T47D (cell line): Measurements from ENCODE around the gene TMEM121.
"Not testable (repeated sequence)": the region's sequence is repeated elsewhere in the genome, so short reads cannot be mapped to it uniquely, and the experiment has no call there.

ENCODE experiments used
- DNase-seq, 2 experiments: peaks; one replicate each; pipeline versions ENCODE4 v3.0.0 to v3.0.0-alpha.2; 2011 to 2012; ENCODE audit warnings: low read depth in 1 of 2, low spot score in 1 of 2
- JUND ChIP-seq: IDR thresholded peaks from 2 replicates; pipeline ENCODE4 v1.6.1; 2012; ENCODE audit warnings: low read depth
- in situ Hi-C: cut with HindIII; loops from 2 replicates; pipeline ENCODE4 v1.10.0; 2016; ENCODE audit warnings: low sequenced_read_pairs, low pct_unique_long_range_greater_than_20kb

TMEM121 gene

DNA sequence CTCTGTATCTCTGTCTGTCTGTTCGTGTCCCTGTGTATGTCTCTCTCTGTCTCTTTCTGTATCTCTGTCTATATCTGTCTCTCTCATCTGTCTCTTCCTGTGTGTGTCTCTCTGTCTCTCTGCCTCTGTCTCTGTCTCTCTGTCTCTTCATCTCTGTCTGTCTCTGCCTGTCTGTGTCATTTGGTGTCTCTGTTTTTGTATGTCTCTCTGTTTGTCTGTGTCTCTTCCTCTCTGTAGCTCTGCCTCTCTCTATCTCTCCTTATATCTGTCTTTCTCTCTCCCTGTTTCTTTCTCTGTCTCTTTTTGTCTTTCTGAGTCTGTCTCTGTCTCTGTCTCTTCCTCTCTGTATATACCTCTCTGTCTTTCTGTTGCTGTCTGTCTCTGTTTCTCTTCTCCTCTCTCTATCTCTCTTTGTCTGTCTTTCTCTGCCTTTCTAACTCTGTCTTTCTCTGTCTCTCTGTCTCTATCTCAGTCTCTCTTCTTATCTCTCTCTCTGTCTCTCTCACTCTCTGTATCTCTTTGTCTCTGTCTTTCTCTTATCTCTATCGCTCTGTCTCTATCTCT is 50.2 kb downstream of the TMEM121 start:
- in situ Hi-C loops = no loop called here
- DNase-seq = no peak
- no peak for TF ChIP-seq JUND

DNA sequence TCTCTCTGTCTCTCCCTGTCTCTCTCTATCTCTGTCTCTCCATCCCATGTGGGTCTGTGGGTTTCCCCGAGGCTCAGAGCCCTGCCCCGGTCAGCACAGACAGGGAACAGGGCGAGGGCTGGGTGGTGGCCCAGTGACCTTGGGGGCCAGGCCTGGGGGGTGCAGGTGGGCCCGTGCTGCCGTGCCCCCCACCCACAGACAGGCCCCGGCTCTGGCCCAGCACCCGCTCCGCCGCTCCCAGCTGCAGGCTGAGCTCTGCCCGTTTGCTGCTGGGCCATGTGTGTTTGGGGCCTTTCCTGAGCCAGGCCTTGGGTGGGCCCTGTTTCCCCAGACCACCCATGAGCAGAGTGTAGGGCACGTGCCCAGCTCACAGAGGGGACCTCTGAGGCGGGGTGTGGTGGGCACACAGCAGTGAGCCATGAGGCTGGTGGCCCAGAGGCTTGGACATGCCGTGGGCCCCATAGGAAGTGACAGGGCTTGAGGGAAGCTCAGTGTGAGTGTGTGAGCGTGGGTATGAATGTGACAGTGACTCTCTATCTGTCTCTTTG is 51.0 kb downstream of the TMEM121 start:
- in situ Hi-C loops = no loop called here
- no peak for TF ChIP-seq JUND
- no peak for DNase-seq

DNA sequence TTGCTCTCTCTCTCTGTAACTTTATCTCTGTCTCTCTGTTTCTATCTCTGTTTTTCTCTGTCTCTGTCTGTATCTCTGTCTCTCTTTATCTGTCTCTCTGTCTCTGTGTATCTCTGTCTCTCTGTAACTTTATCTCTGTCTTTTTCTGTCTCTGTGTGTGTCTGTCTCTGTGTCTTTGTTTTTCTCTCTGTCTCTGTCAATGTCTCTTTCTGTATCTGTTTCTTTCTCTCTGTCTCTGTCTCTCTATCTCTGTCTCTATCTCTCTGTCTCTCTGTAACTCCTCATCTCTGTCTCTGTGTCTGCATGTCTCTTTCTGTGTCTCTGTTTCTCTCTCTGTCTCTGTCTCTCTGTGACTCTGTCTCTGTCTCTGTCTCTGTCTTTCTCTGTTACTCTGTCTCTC is 51.7 kb downstream of the TMEM121 start:
- DNase-seq = no peak
- in situ Hi-C loops = no loop called here
- no peak for TF ChIP-seq JUND

DNA sequence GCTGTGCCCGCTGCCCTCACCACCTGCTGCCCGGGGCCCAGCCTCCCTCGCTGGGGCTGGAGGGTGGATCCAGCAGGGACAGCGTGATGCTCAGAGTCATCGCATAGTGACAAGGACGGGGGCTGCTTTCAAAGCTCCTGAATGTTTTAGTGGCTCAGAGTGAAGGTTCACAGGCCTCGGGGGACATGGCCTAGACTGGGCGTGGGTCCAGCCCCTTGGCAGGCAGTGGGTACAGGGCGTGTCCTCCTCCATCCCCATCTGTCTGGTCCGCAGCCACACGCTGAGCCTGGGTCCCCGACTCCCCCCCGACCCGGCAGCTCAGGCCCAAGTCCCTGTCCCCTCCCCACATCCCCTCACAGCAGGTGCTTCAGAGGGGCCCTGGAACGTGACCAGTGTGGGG is 52.8 kb downstream of the TMEM121 start:
- in situ Hi-C loops, DNase-seq: not testable (repeated sequence)
